ENCODE data around the gene FDX2.
"Not testable (repeated sequence)": the region's sequence is repeated elsewhere in the genome, so short reads cannot be mapped to it uniquely, and the experiment has no call there.

Gene FDX2

GRCh38 chr19:10315335-10316214, at the start of gene FDX2:
FDX2 (minus strand) TSS chr19:10316015; CDS start chr19:10315996, 19 bp downstream.
- in situ Hi-C loops (cut with HindIII; ENCODE audit: low pct_ligation_motif_present, low pct_unique_long_range_greater_than_20kb, low sequenced_read_pairs), result no loop called here

GRCh38 chr19:10365518-10365917, 49.7 kb upstream of the FDX2 start:
- no peak for DNase-seq
- in situ Hi-C loops (cut with HindIII; ENCODE audit: low pct_ligation_motif_present, low pct_unique_long_range_greater_than_20kb, low sequenced_read_pairs), result no loop called here

More at GRCh38 chr19:10315335-10316214, at the start of gene FDX2:
- DNase-seq, result peak; percentile 72

GRCh38 chr19:10364644-10365043, 48.8 kb upstream of the FDX2 start:
- in situ Hi-C loops (cut with HindIII; ENCODE audit: low pct_ligation_motif_present, low pct_unique_long_range_greater_than_20kb, low sequenced_read_pairs), result no loop called here
- DNase-seq, result no peak

GRCh38 chr19:10363789-10364281, 48.0 kb upstream of the FDX2 start:
- in situ Hi-C loops (cut with HindIII; ENCODE audit: low pct_ligation_motif_present, low pct_unique_long_range_greater_than_20kb, low sequenced_read_pairs), result no loop called here
- DNase-seq, result peak; percentile 47

- in situ Hi-C loops (cut with HindIII; ENCODE audit: low pct_ligation_motif_present, low pct_unique_long_range_greater_than_20kb, low sequenced_read_pairs), result no loop called here
- DNase-seq, result no peak
Measured at GRCh38 chr19:10362259-10362658, 46.4 kb upstream of the FDX2 start.

GRCh38 chr19:10361569-10362011, 45.8 kb upstream of the FDX2 start:
- no peak for DNase-seq
- in situ Hi-C loops (cut with HindIII; ENCODE audit: low pct_ligation_motif_present, low pct_unique_long_range_greater_than_20kb, low sequenced_read_pairs), result no loop called here

- no peak for DNase-seq
- in situ Hi-C loops (cut with HindIII; ENCODE audit: low pct_ligation_motif_present, low pct_unique_long_range_greater_than_20kb, low sequenced_read_pairs), result no loop called here
Measured at GRCh38 chr19:10356431-10356830, 40.6 kb upstream of the FDX2 start.

- DNase-seq, result no peak
- in situ Hi-C loops (cut with HindIII; ENCODE audit: low pct_ligation_motif_present, low pct_unique_long_range_greater_than_20kb, low sequenced_read_pairs), result no loop called here
Measured at GRCh38 chr19:10353793-10354391, 38.1 kb upstream of the FDX2 start.

- in situ Hi-C loops (cut with HindIII; ENCODE audit: low pct_ligation_motif_present, low pct_unique_long_range_greater_than_20kb, low sequenced_read_pairs), result no loop called here
Measured at GRCh38 chr19:10352764-10353671, 37.2 kb upstream of the FDX2 start.

GRCh38 chr19:10346509-10346908, 30.7 kb upstream of the FDX2 start:
- no peak for DNase-seq
- in situ Hi-C loops (cut with HindIII; ENCODE audit: low pct_ligation_motif_present, low pct_unique_long_range_greater_than_20kb, low sequenced_read_pairs), result no loop called here

More at GRCh38 chr19:10352764-10353671, 37.2 kb upstream of the FDX2 start:
- DNase-seq, result no peak

GRCh38 chr19:10344780-10345179, 29.0 kb upstream of the FDX2 start:
- no peak for DNase-seq
- in situ Hi-C loops (cut with HindIII; ENCODE audit: low pct_ligation_motif_present, low pct_unique_long_range_greater_than_20kb, low sequenced_read_pairs), result no loop called here

- DNase-seq, result no peak
- in situ Hi-C loops (cut with HindIII; ENCODE audit: low pct_ligation_motif_present, low pct_unique_long_range_greater_than_20kb, low sequenced_read_pairs), result no loop called here
Measured at GRCh38 chr19:10343495-10343894, 27.7 kb upstream of the FDX2 start.

- DNase-seq, result no peak
- in situ Hi-C loops (cut with HindIII; ENCODE audit: low pct_ligation_motif_present, low pct_unique_long_range_greater_than_20kb, low sequenced_read_pairs), result no loop called here
Measured at GRCh38 chr19:10339977-10340376, 24.2 kb upstream of the FDX2 start.

- DNase-seq, result no peak
- in situ Hi-C loops (cut with HindIII; ENCODE audit: low pct_ligation_motif_present, low pct_unique_long_range_greater_than_20kb, low sequenced_read_pairs), result no loop called here
Measured at GRCh38 chr19:10339380-10339960, 23.7 kb upstream of the FDX2 start, which contains the start of gene ICAM3. ICAM3 (minus strand) TSS chr19:10339624; CDS start chr19:10339614, 10 bp downstream.

- in situ Hi-C loops (cut with HindIII; ENCODE audit: low pct_ligation_motif_present, low pct_unique_long_range_greater_than_20kb, low sequenced_read_pairs), result no loop called here
- no peak for DNase-seq
Measured at GRCh38 chr19:10338940-10339339, 23.1 kb upstream of the FDX2 start.

GRCh38 chr19:10336725-10337124, 20.9 kb upstream of the FDX2 start:
- in situ Hi-C loops (cut with HindIII; ENCODE audit: low pct_ligation_motif_present, low pct_unique_long_range_greater_than_20kb, low sequenced_read_pairs); DNase-seq: not testable (repeated sequence)

- in situ Hi-C loops (cut with HindIII; ENCODE audit: low pct_ligation_motif_present, low pct_unique_long_range_greater_than_20kb, low sequenced_read_pairs), result no loop called here
- DNase-seq, result no peak
Measured at GRCh38 chr19:10335352-10335985, 19.7 kb upstream of the FDX2 start.

Data from ACHN (cell line).